DOHH2 (cell line): ENCODE results near the gene TMEM97.

ENCODE experiments used
- H3F3A ChIP-seq: fragments of 200-600 bp; sonication (generic), shearing (Covaris generic); 2 replicates; pipeline ENCODE4 v1.6.0; 2016; ENCODE audit warnings: antibody characterized with exemption, mild to moderate bottlenecking; ENCODE audit not compliant: control insufficient read depth, insufficient read depth
- H3K27ac ChIP-seq: fragments of 200-600 bp; sonication (generic); 2 replicates; pipeline ENCODE4 v1.5.1; 2014; ENCODE audit warnings: low read depth, mild to moderate bottlenecking, low read length, moderate library complexity
- H3K27me3 ChIP-seq: fragments of 200-600 bp; sonication (generic); 2 replicates; pipeline ENCODE4 v1.6.1; 2014; ENCODE audit warnings: mild to moderate bottlenecking, low read length, mixed read lengths; ENCODE audit not compliant: control insufficient read depth
- H3K36me3 ChIP-seq: fragments of 200-600 bp; sonication (generic); 2 replicates; pipeline ENCODE4 v1.6.1; 2014; ENCODE audit warnings: mild to moderate bottlenecking, low read length, moderate library complexity, mixed read lengths; ENCODE audit not compliant: control insufficient read depth
- H3K4me1 ChIP-seq: fragments of 200-600 bp; sonication (generic); 2 replicates; pipeline ENCODE4 v1.6.1; 2014; ENCODE audit warnings: mild to moderate bottlenecking, low read length, mixed read lengths; ENCODE audit not compliant: control insufficient read depth
- H3K4me2 ChIP-seq: fragments of 200-600 bp; sonication (generic); 2 replicates; pipeline ENCODE4 v1.6.0; 2014; ENCODE audit warnings: mild to moderate bottlenecking, low read length, moderate library complexity
- H3K4me3 ChIP-seq: fragments of 200-600 bp; sonication (generic); 2 replicates; pipeline ENCODE4 v1.5.1; 2014; ENCODE audit warnings: mild to moderate bottlenecking, low read length, mixed read lengths
- H3K79me2 ChIP-seq: fragments of 200-600 bp; sonication (generic); 2 replicates; pipeline ENCODE4 v1.6.1; 2014; ENCODE audit warnings: mild to moderate bottlenecking, low read length, mixed read lengths; ENCODE audit not compliant: control insufficient read depth
- H3K9me2 ChIP-seq: fragments of 200-600 bp; sonication (generic); replicated peaks from 2 replicates; pipeline ENCODE4 v1.6.1; 2014; ENCODE audit warnings: mild to moderate bottlenecking, low read length, mixed read lengths; ENCODE audit not compliant: control insufficient read depth
- H3K9me3 ChIP-seq: fragments of 200-600 bp; sonication (generic); 2 replicates; pipeline ENCODE4 v1.6.1; 2014; ENCODE audit warnings: antibody characterized with exemption, low read length, mixed read lengths; ENCODE audit not compliant: control insufficient read depth, insufficient read depth
- H4K20me1 ChIP-seq: fragments of 200-600 bp; sonication (generic); 2 replicates; pipeline ENCODE4 v1.6.0; 2014; ENCODE audit warnings: low read depth, mild to moderate bottlenecking, antibody characterized with exemption, low read length, moderate library complexity; ENCODE audit not compliant: control insufficient read depth, insufficient read depth
- CTCF ChIP-seq: fragments of 200-600 bp; sonication (generic); IDR thresholded peaks from one replicate; pipeline ENCODE4 v1.5.1; 2014; ENCODE audit warnings: antibody characterized with exemption, mild to moderate bottlenecking, low read depth, low read length; ENCODE audit not compliant: poor library complexity, severe bottlenecking
- EZH2phosphoT487 ChIP-seq: fragments of 200-600 bp; sonication (generic); IDR thresholded peaks from 2 replicates; pipeline ENCODE4 v1.6.1; 2017; ENCODE audit warnings: borderline replicate concordance, mild to moderate bottlenecking, antibody characterized with exemption, low read length, moderate library complexity, mixed read lengths

Gene TMEM97

GRCh38 chr17:28372945-28373274 lies 53.9 kb downstream of the TMEM97 start:
- peaks cover 15% of the 10 kb centered on the region for H3K79me2 ChIP-seq
- TF ChIP-seq CTCF, result no peak
- no peak for TF ChIP-seq EZH2phosphoT487
- H3K4me3 ChIP-seq, result peak overlapping the region; percentile 92
- H3K36me3 ChIP-seq, result no peaks in the 10 kb centered on the region
- peaks cover 9% of the 10 kb centered on the region for H3F3A ChIP-seq
- no peaks in the 10 kb centered on the region for H3K9me2 ChIP-seq
- peaks cover 19% of the 10 kb centered on the region for H3K4me1 ChIP-seq
- H3K9me3 ChIP-seq, result no peaks in the 10 kb centered on the region
- no peak overlapping the region for H3K27ac ChIP-seq
- H3K4me2 ChIP-seq, result peak overlapping the region; percentile 75
- no peaks in the 10 kb centered on the region for H3K27me3 ChIP-seq
- no peaks in the 10 kb centered on the region for H4K20me1 ChIP-seq
